ENCODE results near the gene PLEKHM3.

Gene PLEKHM3

GRCh38 chr2:207881902-207882301, 143.4 kb downstream of the PLEKHM3 start:
- no peak for DNase-seq

GRCh38 chr2:207879536-207879935, 145.8 kb downstream of the PLEKHM3 start:
- DNase-seq, result no peak

GRCh38 chr2:207876842-207877535, 148.3 kb downstream of the PLEKHM3 start:
- DNase-seq, result no peak

GRCh38 chr2:207875473-207876212, 149.7 kb downstream of the PLEKHM3 start:
- no peak for DNase-seq

GRCh38 chr2:207873794-207874193, 151.5 kb downstream of the PLEKHM3 start:
- DNase-seq, result no peak

- DNase-seq, result no peak
Observed at GRCh38 chr2:207871911-207872310, 153.4 kb downstream of the PLEKHM3 start.

GRCh38 chr2:207871506-207871905, 153.8 kb downstream of the PLEKHM3 start:
- no peak for DNase-seq

GRCh38 chr2:207870814-207871213, 154.5 kb downstream of the PLEKHM3 start:
- no peak for DNase-seq

GRCh38 chr2:207869784-207870778, 155.2 kb downstream of the PLEKHM3 start:
- no peak for DNase-seq

GRCh38 chr2:207868855-207869596, 156.3 kb downstream of the PLEKHM3 start:
- no peak for DNase-seq

- DNase-seq, result no peak
Observed at GRCh38 chr2:207867905-207868304, 157.4 kb downstream of the PLEKHM3 start.

- DNase-seq, result no peak
Observed at GRCh38 chr2:207867056-207867455, 158.3 kb downstream of the PLEKHM3 start.

- no peak for DNase-seq
Observed at GRCh38 chr2:207865210-207865609, 160.1 kb downstream of the PLEKHM3 start.

- no peak for DNase-seq
Observed at GRCh38 chr2:207863345-207863744, 162.0 kb downstream of the PLEKHM3 start.

GRCh38 chr2:207861789-207862188, 163.5 kb downstream of the PLEKHM3 start:
- DNase-seq, result no peak

- no peak for DNase-seq
Observed at GRCh38 chr2:207860685-207861084, 164.6 kb downstream of the PLEKHM3 start.

- DNase-seq, result no peak
Observed at GRCh38 chr2:207855591-207855990, 169.7 kb downstream of the PLEKHM3 start.

- no peak for DNase-seq
Observed at GRCh38 chr2:207854484-207855440, 170.6 kb downstream of the PLEKHM3 start.

GRCh38 chr2:207852791-207853190, 172.5 kb downstream of the PLEKHM3 start:
- DNase-seq, result no peak

- DNase-seq, result no peak
Observed at GRCh38 chr2:207849443-207849842, 175.9 kb downstream of the PLEKHM3 start.

- DNase-seq, result no peak
Observed at GRCh38 chr2:207848545-207848928, 176.8 kb downstream of the PLEKHM3 start.
